Smooth muscle cell (in vitro differentiated cells): ENCODE results near the gene WASF1. TPM values are rescaled to one million over a fixed set of nuclear protein-coding genes. Genes with fewer than 3 reads are reported as not detected.

Experiments used
- DNase-seq: peaks from one replicate; lab custom pipeline; 2025; ENCODE audit not compliant: unreplicated experiment; lab: John Stamatoyannopoulos, UW
- H2AFZ ChIP-seq: fragments of 200-600 bp; sonication (generic); 2 replicates; pipeline ENCODE4 v1.6.0; 2016; ENCODE audit warnings: antibody characterized with exemption, low read depth, mild to moderate bottlenecking
- H3F3A ChIP-seq: fragments of 200-600 bp; sonication (generic); 2 replicates; pipeline ENCODE4 v1.6.0; 2017; ENCODE audit warnings: antibody characterized with exemption, low read depth
- H3K27ac ChIP-seq: fragments of 200-600 bp; sonication (generic); 2 replicates; pipeline ENCODE4 v1.5.1; 2016; ENCODE audit warnings: low read depth, mild to moderate bottlenecking
- H3K27me3 ChIP-seq: fragments of 200-600 bp; sonication (generic); 2 replicates; pipeline ENCODE4 v1.6.1; 2016; ENCODE audit warnings: low read depth, mild to moderate bottlenecking
- H3K36me3 ChIP-seq: fragments of 200-600 bp; sonication (generic); 2 replicates; pipeline ENCODE4 v1.5.1; 2016; ENCODE audit warnings: low read depth
- H3K4me1 ChIP-seq: fragments of 200-600 bp; sonication (generic); 2 replicates; pipeline ENCODE4 v1.5.1; 2016; ENCODE audit warnings: low read depth
- H3K4me2 ChIP-seq: fragments of 200-600 bp; sonication (generic); 2 replicates; pipeline ENCODE4 v1.6.0; 2016; ENCODE audit warnings: mild to moderate bottlenecking
- H3K4me3 ChIP-seq: fragments of 200-600 bp; sonication (generic); 2 replicates; pipeline ENCODE4 v1.5.1; 2016; ENCODE audit warnings: mild to moderate bottlenecking
- H3K79me2 ChIP-seq: fragments of 200-600 bp; sonication (generic); 2 replicates; pipeline ENCODE4 v1.6.0; 2016; ENCODE audit warnings: low read depth, mild to moderate bottlenecking
- H3K9ac ChIP-seq: fragments of 200-600 bp; sonication (generic); 2 replicates; pipeline ENCODE4 v1.6.0; 2016; ENCODE audit warnings: low read depth
- H3K9me3 ChIP-seq: fragments of 200-600 bp; sonication (generic); replicated peaks from 2 replicates; pipeline ENCODE4 v1.5.1; 2016; ENCODE audit warnings: low read depth
- H4K20me1 ChIP-seq: fragments of 200-600 bp; sonication (generic); 2 replicates; pipeline ENCODE4 v1.6.0; 2016; ENCODE audit warnings: low read depth
- CTCF ChIP-seq: fragments of 200-600 bp; sonication (generic); IDR thresholded peaks from 2 replicates; pipeline ENCODE4 v1.5.1; 2017; ENCODE audit warnings: borderline replicate concordance, mild to moderate bottlenecking, antibody characterized with exemption; ENCODE audit not compliant: insufficient read depth, poor library complexity, severe bottlenecking
- WGBS: methylation state at CpG from one replicate; pipeline ENCODE4 v1.1.7; 2016; ENCODE audit warnings: low lambda C conversion rate; 5-methylcytosine and 5-hydroxymethylcytosine counted together
- polyA plus RNA-seq: library from polyadenylated mRNA; unstranded; fragments of >200 nt; fragmentation: Nextera tagmentation; extraction: Ambion mirVana; gene quantifications from 2 replicates; pipeline ENCODE4 v1.2.1, GENCODE V29; 2016
- total RNA-seq: library from RNA; depleted of rRNA; stranded (reverse); fragments of >200 nt; gene quantifications from 2 replicates; pipeline ENCODE4 v1.2.3, GENCODE V29; 2014

WASF1 gene
- total and polyA plus RNA-seq, 2 experiments from 2014 or later = 16.9 to 26.5 TPM

GRCh38 chr6:110102411-110102810, 77.1 kb downstream of the WASF1 start:
- H2AFZ ChIP-seq = no peak overlapping the region
- H4K20me1 ChIP-seq = no peaks in the 10 kb centered on the region
- H3K79me2 ChIP-seq = no peaks in the 10 kb centered on the region
- H3K27me3 ChIP-seq = no peaks in the 10 kb centered on the region
- peaks cover 8% of the 10 kb centered on the region for H3K4me1 ChIP-seq
- H3K36me3 ChIP-seq = no peaks in the 10 kb centered on the region
- no peak for TF ChIP-seq CTCF
- H3K27ac ChIP-seq = no peak overlapping the region
- H3K9me3 ChIP-seq = no peaks in the 10 kb centered on the region
- DNase-seq = no peak
- no peaks in the 10 kb centered on the region for H3F3A ChIP-seq
- no peak overlapping the region for H3K4me2 ChIP-seq
- H3K4me3 ChIP-seq = no peak overlapping the region
- no peak overlapping the region for H3K9ac ChIP-seq

- H3K79me2 ChIP-seq = no peaks in the 10 kb centered on the region
- no peak for TF ChIP-seq CTCF
- H3K27me3 ChIP-seq = no peaks in the 10 kb centered on the region
- H2AFZ ChIP-seq = no peak overlapping the region
- WGBS = 93% methylated on average over 1 of the region's 1 CpG
- H3K27ac ChIP-seq = no peak overlapping the region
- H3K4me3 ChIP-seq = no peak overlapping the region
- no peaks in the 10 kb centered on the region for H4K20me1 ChIP-seq
- no peaks in the 10 kb centered on the region for H3K9me3 ChIP-seq
- no peaks in the 10 kb centered on the region for H3K36me3 ChIP-seq
- no peak overlapping the region for H3K9ac ChIP-seq
- no peak overlapping the region for H3K4me2 ChIP-seq
- no peaks in the 10 kb centered on the region for H3F3A ChIP-seq
- no peak for DNase-seq
- H3K4me1 ChIP-seq = peaks cover 10% of the 10 kb centered on the region
Measured at GRCh38 chr6:110101885-110102284, 77.6 kb downstream of the WASF1 start.

- Histone ChIP-seq H3K9me3 (no peaks in the 10 kb centered on the region), H3F3A (no peaks in the 10 kb centered on the region), H3K4me1 (peaks cover 6% of the 10 kb centered on the region), H3K4me3 (no peak overlapping the region), H3K27ac (no peak overlapping the region), H3K9ac (no peak overlapping the region), H2AFZ (no peak overlapping the region), H3K4me2 (no peak overlapping the region), H3K27me3 (no peaks in the 10 kb centered on the region), H3K36me3 (no peaks in the 10 kb centered on the region), H4K20me1 (no peaks in the 10 kb centered on the region), H3K79me2 (no peaks in the 10 kb centered on the region)
- 84% methylated on average over 7 of the region's 7 CpGs for whole genome bisulfite sequencing
- no peak for DNase-seq
- no peak for TF ChIP-seq CTCF
Measured at GRCh38 chr6:110098511-110099116, 80.9 kb downstream of the WASF1 start.

- Histone ChIP-seq H3F3A (no peaks in the 10 kb centered on the region), H3K4me2 (no peak overlapping the region), H3K9me3 (no peaks in the 10 kb centered on the region), H3K9ac (no peak overlapping the region), H3K27me3 (no peaks in the 10 kb centered on the region), H3K4me1 (peaks cover 6% of the 10 kb centered on the region), H3K36me3 (no peaks in the 10 kb centered on the region), H3K27ac (no peak overlapping the region), H4K20me1 (no peaks in the 10 kb centered on the region), H2AFZ (no peak overlapping the region), H3K79me2 (no peaks in the 10 kb centered on the region), H3K4me3 (no peak overlapping the region)
- DNase-seq = no peak
- WGBS = 41% methylated on average over 3 of the region's 3 CpGs
- no peak for TF ChIP-seq CTCF
Measured at GRCh38 chr6:110097443-110097842, 82.0 kb downstream of the WASF1 start.
